Vagina (tissue), 2 donors: ENCODE results near the gene PLCB1. TPM values are rescaled to one million over a fixed set of nuclear protein-coding genes. Genes with fewer than 3 reads are reported as not detected.

Experiments used
- DNase-seq, 2 donors: peaks; one replicate each; pipeline ENCODE4 v3.0.0-alpha.2; 2017; ENCODE audit errors: extremely low spot score in 2 of 2
- H3K27ac ChIP-seq: fragments of 200-600 bp; sonication (generic); one replicate; pipeline ENCODE4 v1.5.1; 2019
- H3K27me3 ChIP-seq: fragments of 200-600 bp; sonication (generic); one replicate; pipeline ENCODE4 v1.5.1; 2019
- H3K36me3 ChIP-seq, 2 donors: fragments of 200-600 bp; sonication (generic); one replicate each; pipeline ENCODE4 v1.5.1; 2017 to 2019
- H3K4me1 ChIP-seq: fragments of 200-600 bp; sonication (generic); one replicate; pipeline ENCODE4 v1.5.1; 2019
- H3K4me3 ChIP-seq, 2 donors: fragments of 200-600 bp; sonication (generic); 1 replicate in 1 of 2; 2 replicates in 1 of 2; pipeline ENCODE4 v1.5.1; 2016 to 2019
- H3K9me3 ChIP-seq: fragments of 200-600 bp; sonication (generic); one replicate; pipeline ENCODE4 v1.5.1; 2019
- CTCF ChIP-seq, 3 experiments: fragments of 450-650 bp in 2 of 3; fragments of 200-600 bp in 1 of 3; sonication (generic) in 1 of 3; IDR thresholded peaks; one replicate each; pipeline ENCODE4 v1.5.1; 2017 to 2019; ENCODE audit warnings: antibody characterized with exemption in 3 of 3, mild to moderate bottlenecking in 2 of 3, moderate library complexity in 2 of 3
- POLR2A ChIP-seq, 2 donors: fragments of 450-650 bp; IDR thresholded peaks; one replicate each; pipeline ENCODE4 v1.6.1; 2017; ENCODE audit warnings: antibody characterized with exemption in 2 of 2, mild to moderate bottlenecking in 2 of 2, moderate library complexity in 2 of 2
- POLR2AphosphoS5 ChIP-seq, 2 donors: sonication (generic); formaldehyde crosslinking; IDR thresholded peaks; one replicate each; pipeline ENCODE4 v1.9.0; 2017; ENCODE audit warnings: antibody characterized with exemption in 2 of 2, mild to moderate bottlenecking in 2 of 2, low read depth in 1 of 2; ENCODE audit not compliant: insufficient read depth in 1 of 2
- intact Hi-C: fragments of 100-400 bp; cut with DNase I; formaldehyde crosslinking; loops from one replicate; pipeline ENCODE4 v1.15.1; 2023
- total RNA-seq: library from RNA; depleted of rRNA; stranded (reverse); fragments of >200 nt; gene quantifications from one replicate; pipeline ENCODE4 v1.2.3, GENCODE V29; 2016

The PLCB1 gene
- total RNA-seq, 1 donor from 2014 or later: 32.4 TPM

GRCh38 chr20:8518878-8519277 is 386.8 kb downstream of the PLCB1 start:
- H3K4me3 ChIP-seq: no peak overlapping the region
- no peak overlapping the region for H3K27ac ChIP-seq
- H3K9me3 ChIP-seq: no peaks in the 10 kb centered on the region
- DNase-seq: no peak
- H3K4me1 ChIP-seq: no peaks in the 10 kb centered on the region
- no peak for TF ChIP-seq CTCF (IDR thresholded peaks at IDR 0.05)
- TF ChIP-seq POLR2AphosphoS5 (IDR thresholded peaks at IDR 0.05; ENCODE audit: insufficient read depth in 1 of 2, low read depth in 1 of 2): no peak
- TF ChIP-seq POLR2A (IDR thresholded peaks at IDR 0.05): no peak
- no peaks in the 10 kb centered on the region for H3K27me3 ChIP-seq
- intact Hi-C loops: no loop called here
- no peaks in the 10 kb centered on the region for H3K36me3 ChIP-seq

GRCh38 chr20:8519887-8520286 is 387.8 kb downstream of the PLCB1 start:
- DNase-seq: no peak
- Histone ChIP-seq H3K27me3 (no peaks in the 10 kb centered on the region), H3K9me3 (no peaks in the 10 kb centered on the region), H3K36me3 (no peaks in the 10 kb centered on the region), H3K4me1 (no peaks in the 10 kb centered on the region), H3K27ac (no peak overlapping the region), H3K4me3 (no peak overlapping the region)
- intact Hi-C loops: loop anchor here (5.0 kb wide), 1 partner anchor 487 kb away; no protein-coding TSS in a partner anchor
- TF ChIP-seq POLR2A (IDR thresholded peaks at IDR 0.05) (no peak), POLR2AphosphoS5 (IDR thresholded peaks at IDR 0.05; ENCODE audit: insufficient read depth in 1 of 2, low read depth in 1 of 2) (no peak), CTCF (IDR thresholded peaks at IDR 0.05) (no peak)

GRCh38 chr20:8522168-8522567 is 390.1 kb downstream of the PLCB1 start:
- H3K36me3 ChIP-seq: no peaks in the 10 kb centered on the region

GRCh38 chr20:8523684-8524083 is 391.6 kb downstream of the PLCB1 start:
- intact Hi-C loops: loop anchor here (5.0 kb wide), 1 partner anchor 484 kb away; no protein-coding TSS in a partner anchor
- no peaks in the 10 kb centered on the region for H3K36me3 ChIP-seq
- no peak overlapping the region for H3K4me3 ChIP-seq
- no peak for DNase-seq
- no peak overlapping the region for H3K27ac ChIP-seq
- H3K27me3 ChIP-seq: no peaks in the 10 kb centered on the region
- no peaks in the 10 kb centered on the region for H3K4me1 ChIP-seq
- no peaks in the 10 kb centered on the region for H3K9me3 ChIP-seq
- no peak for TF ChIP-seq CTCF (IDR thresholded peaks at IDR 0.05)
- no peak for TF ChIP-seq POLR2A (IDR thresholded peaks at IDR 0.05)
- TF ChIP-seq POLR2AphosphoS5 (IDR thresholded peaks at IDR 0.05; ENCODE audit: insufficient read depth in 1 of 2, low read depth in 1 of 2): no peak

More at GRCh38 chr20:8522168-8522567, 390.1 kb downstream of the PLCB1 start:
- no peaks in the 10 kb centered on the region for H3K4me1 ChIP-seq
- DNase-seq: no peak
- H3K9me3 ChIP-seq: no peaks in the 10 kb centered on the region
- H3K27me3 ChIP-seq: no peaks in the 10 kb centered on the region
- TF ChIP-seq POLR2AphosphoS5 (IDR thresholded peaks at IDR 0.05; ENCODE audit: insufficient read depth in 1 of 2, low read depth in 1 of 2): no peak
- no peak for TF ChIP-seq POLR2A (IDR thresholded peaks at IDR 0.05)
- no peak for TF ChIP-seq CTCF (IDR thresholded peaks at IDR 0.05)
- no peak overlapping the region for H3K4me3 ChIP-seq
- intact Hi-C loops: loop anchor here (5.0 kb wide), 1 partner anchor 485 kb away; no protein-coding TSS in a partner anchor
- no peak overlapping the region for H3K27ac ChIP-seq

GRCh38 chr20:8524101-8525016 is 392.3 kb downstream of the PLCB1 start:
- intact Hi-C loops: loop anchor here (5.0 kb wide), 1 partner anchor 483 kb away; no protein-coding TSS in a partner anchor
- H3K4me3 ChIP-seq: no peak overlapping the region
- DNase-seq: no peak
- no peak for TF ChIP-seq POLR2A (IDR thresholded peaks at IDR 0.05)
- no peak for TF ChIP-seq POLR2AphosphoS5 (IDR thresholded peaks at IDR 0.05; ENCODE audit: insufficient read depth in 1 of 2, low read depth in 1 of 2)
- no peak for TF ChIP-seq CTCF (IDR thresholded peaks at IDR 0.05)
- H3K4me1 ChIP-seq: no peaks in the 10 kb centered on the region
- no peaks in the 10 kb centered on the region for H3K36me3 ChIP-seq
- H3K27me3 ChIP-seq: no peaks in the 10 kb centered on the region
- no peaks in the 10 kb centered on the region for H3K9me3 ChIP-seq
- H3K27ac ChIP-seq: no peak overlapping the region
